Measurements from ENCODE around the gene PLEKHJ1. TPM values are rescaled to one million over a fixed set of nuclear protein-coding genes. Genes with fewer than 3 reads are reported as not detected.

Gene PLEKHJ1
- total and polyA plus RNA-seq, 9 of the 15 experiments (the other 6 are each of a cell fraction or from before 2014, with no cell fraction given): 1.5 to 188 (median 63.9) TPM

- TF ChIP-seq, protein P1, sequence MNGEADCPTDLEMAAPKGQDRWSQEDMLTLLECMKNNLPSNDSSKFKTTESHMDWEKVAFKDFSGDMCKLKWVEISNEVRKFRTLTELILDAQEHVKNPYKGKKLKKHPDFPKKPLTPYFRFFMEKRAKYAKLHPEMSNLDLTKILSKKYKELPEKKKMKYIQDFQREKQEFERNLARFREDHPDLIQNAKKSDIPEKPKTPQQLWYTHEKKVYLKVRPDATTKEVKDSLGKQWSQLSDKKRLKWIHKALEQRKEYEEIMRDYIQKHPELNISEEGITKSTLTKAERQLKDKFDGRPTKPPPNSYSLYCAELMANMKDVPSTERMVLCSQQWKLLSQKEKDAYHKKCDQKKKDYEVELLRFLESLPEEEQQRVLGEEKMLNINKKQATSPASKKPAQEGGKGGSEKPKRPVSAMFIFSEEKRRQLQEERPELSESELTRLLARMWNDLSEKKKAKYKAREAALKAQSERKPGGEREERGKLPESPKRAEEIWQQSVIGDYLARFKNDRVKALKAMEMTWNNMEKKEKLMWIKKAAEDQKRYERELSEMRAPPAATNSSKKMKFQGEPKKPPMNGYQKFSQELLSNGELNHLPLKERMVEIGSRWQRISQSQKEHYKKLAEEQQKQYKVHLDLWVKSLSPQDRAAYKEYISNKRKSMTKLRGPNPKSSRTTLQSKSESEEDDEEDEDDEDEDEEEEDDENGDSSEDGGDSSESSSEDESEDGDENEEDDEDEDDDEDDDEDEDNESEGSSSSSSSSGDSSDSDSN (IDR thresholded peaks at IDR 0.05; ENCODE audit: borderline replicate concordance in 1 of 2, low read depth in 2 of 2, low read length in 2 of 2): peak in 1 of 2 experiments; percentile 38; a peak in 2 of 4 replicates
- no peak for TF ChIP-seq TCF3 (CRISPR knock-in tag; IDR thresholded peaks at IDR 0.05)
- TF ChIP-seq CEBPB (tag; IDR thresholded peaks at IDR 0.05): no peak
- peak in 2 of 3 experiments; percentile 66 to 75 for TF ChIP-seq YY1 (IDR thresholded peaks at IDR 0.05; ENCODE audit: borderline replicate concordance in 1 of 3, control insufficient read depth in 1 of 3, extremely low read depth in 1 of 3, insufficient read depth in 3 of 3, insufficient read length in 1 of 3, insufficient replicate concordance in 2 of 3, low read depth in 1 of 3, low read length in 2 of 3)
- TF ChIP-seq SRF (CRISPR knock-in tag; IDR thresholded peaks at IDR 0.05): 0 out of 4 replicates have a peak, but pooled peaks of 1 of the 2 experiments have one; percentile 11
- peak; percentile 13; the same call in 1 of the 2 replicates for TF ChIP-seq MBD2 (IDR thresholded peaks at IDR 0.05; ENCODE audit: borderline replicate concordance, low read depth)
- TF ChIP-seq ZNF184 (CRISPR knock-in tag; IDR thresholded peaks at IDR 0.05): no peak
- TF ChIP-seq ZBTB7A (IDR thresholded peaks at IDR 0.05; ENCODE audit: borderline replicate concordance, control insufficient read depth, low read depth, low read length): peak; percentile 37; the same call in 1 of the 2 replicates
- peak; percentile 65 for TF ChIP-seq SAP30 (IDR thresholded peaks at IDR 0.05; ENCODE audit: borderline replicate concordance, insufficient read depth, low read depth, low read length, poor library complexity, severe bottlenecking)
- peak; percentile 93 for TF ChIP-seq ZNF407 (IDR thresholded peaks at IDR 0.05; ENCODE audit: low read depth)
- peak in 1 of 2 experiments; percentile 9; a peak in 1 of 4 replicates for TF ChIP-seq SIX5 (IDR thresholded peaks at IDR 0.05; ENCODE audit: borderline replicate concordance in 1 of 2, insufficient read depth in 1 of 2, low read depth in 1 of 2, low read length in 2 of 2)
- peak; percentile 95 for TF ChIP-seq MYC (IDR thresholded peaks at IDR 0.05; ENCODE audit: low read depth, low read length)
- TF ChIP-seq MYC (CRISPR knock-in tag; IDR thresholded peaks at IDR 0.05; ENCODE audit: borderline replicate concordance, low read depth): no peak
Measured at GRCh38 chr19:2236064-2236313, 140 bp downstream of the PLEKHJ1 start (continued).

All from K562 (cell line).